ENCODE results near the gene ERN1. TPM values are rescaled to one million over a fixed set of nuclear protein-coding genes. Genes with fewer than 3 reads are reported as not detected.

The ERN1 gene
- total and polyA plus RNA-seq, 8 donors: 10.6 to 45.0 (median 11.5) TPM

- H3K9me3 ChIP-seq: no peaks in the 10 kb centered on the region
- ATAC-seq (no peak), DNase-seq (no peak)
- no peak overlapping the region for H3K27ac ChIP-seq
- intact Hi-C loops (cut with DNase I): no loop called here
- H3K36me3 ChIP-seq: no peaks in the 10 kb centered on the region
- TF ChIP-seq CTCF (IDR thresholded peaks at IDR 0.05): no peak
- peaks cover 16 to 35% of the 10 kb centered on the region in 2 donors for H3K4me1 ChIP-seq
- no peak overlapping the region for H3K4me3 ChIP-seq
- peaks cover 3 to 38% of the 10 kb centered on the region in 2 donors for H3K27me3 ChIP-seq
Observed at GRCh38 chr17:63996430-63997182, 133.3 kb downstream of the ERN1 start.

- Histone ChIP-seq H3K36me3 (no peaks in the 10 kb centered on the region), H3K9me3 (no peaks in the 10 kb centered on the region), H3K27ac (no peak overlapping the region), H3K4me3 (no peak overlapping the region), H3K4me1 (peaks cover 11 to 28% of the 10 kb centered on the region in 2 donors), H3K27me3 (peaks cover 3 to 39% of the 10 kb centered on the region in 2 donors)
- intact Hi-C loops (cut with DNase I): no loop called here
- no peak for TF ChIP-seq CTCF (IDR thresholded peaks at IDR 0.05)
- ATAC-seq: no peak
- DNase-seq: no peak
Observed at GRCh38 chr17:63995626-63996025, 134.3 kb downstream of the ERN1 start.

GRCh38 chr17:63993368-63993985 is 136.5 kb downstream of the ERN1 start:
- no peaks in the 10 kb centered on the region for H3K36me3 ChIP-seq
- no peak overlapping the region for H3K27ac ChIP-seq
- peaks cover 9 to 21% of the 10 kb centered on the region in 2 donors for H3K4me1 ChIP-seq
- ATAC-seq (no peak), DNase-seq (no peak)
- no peaks in the 10 kb centered on the region for H3K9me3 ChIP-seq
- peaks cover 3 to 28% of the 10 kb centered on the region in 2 donors for H3K27me3 ChIP-seq
- H3K4me3 ChIP-seq: no peak overlapping the region
- intact Hi-C loops (cut with DNase I): no loop called here
- no peak for TF ChIP-seq CTCF (IDR thresholded peaks at IDR 0.05)

GRCh38 chr17:63991611-63992010 is 138.3 kb downstream of the ERN1 start:
- peaks cover 0 to 9% of the 10 kb centered on the region in 2 donors for H3K27me3 ChIP-seq
- ATAC-seq (no peak), DNase-seq (no peak)
- no peak for TF ChIP-seq CTCF (IDR thresholded peaks at IDR 0.05)
- H3K4me1 ChIP-seq: peaks cover 12 to 15% of the 10 kb centered on the region in 2 donors
- intact Hi-C loops (cut with DNase I): no loop called here
- H3K27ac ChIP-seq: no peak overlapping the region
- H3K4me3 ChIP-seq: no peak overlapping the region
- no peaks in the 10 kb centered on the region for H3K9me3 ChIP-seq
- H3K36me3 ChIP-seq: no peaks in the 10 kb centered on the region

GRCh38 chr17:63989622-63990345 is 140.2 kb downstream of the ERN1 start:
- peaks cover 16 to 31% of the 10 kb centered on the region in 2 donors for H3K4me1 ChIP-seq
- TF ChIP-seq CTCF (IDR thresholded peaks at IDR 0.05): no peak
- no peaks in the 10 kb centered on the region for H3K9me3 ChIP-seq
- intact Hi-C loops (cut with DNase I): loop anchor here in 1 of 2 donors (10.0 kb wide), 1 partner anchor 65 kb away; no protein-coding TSS in a partner anchor
- H3K27ac ChIP-seq: no peak overlapping the region
- ATAC-seq (no peak), DNase-seq (no peak)
- H3K27me3 ChIP-seq: peaks cover 0 to 7% of the 10 kb centered on the region in 2 donors
- no peak overlapping the region for H3K4me3 ChIP-seq
- H3K36me3 ChIP-seq: no peaks in the 10 kb centered on the region
